Measurements from ENCODE around the gene OPN3. TPM values are rescaled to one million over a fixed set of nuclear protein-coding genes. Genes with fewer than 3 reads are reported as not detected.
A peak's percentile ranks its signal among the peaks of the same experiment; 100 is the strongest.

OPN3 gene
- total RNA-seq, 1 donor from 2014 or later: 25.6 TPM

DNA sequence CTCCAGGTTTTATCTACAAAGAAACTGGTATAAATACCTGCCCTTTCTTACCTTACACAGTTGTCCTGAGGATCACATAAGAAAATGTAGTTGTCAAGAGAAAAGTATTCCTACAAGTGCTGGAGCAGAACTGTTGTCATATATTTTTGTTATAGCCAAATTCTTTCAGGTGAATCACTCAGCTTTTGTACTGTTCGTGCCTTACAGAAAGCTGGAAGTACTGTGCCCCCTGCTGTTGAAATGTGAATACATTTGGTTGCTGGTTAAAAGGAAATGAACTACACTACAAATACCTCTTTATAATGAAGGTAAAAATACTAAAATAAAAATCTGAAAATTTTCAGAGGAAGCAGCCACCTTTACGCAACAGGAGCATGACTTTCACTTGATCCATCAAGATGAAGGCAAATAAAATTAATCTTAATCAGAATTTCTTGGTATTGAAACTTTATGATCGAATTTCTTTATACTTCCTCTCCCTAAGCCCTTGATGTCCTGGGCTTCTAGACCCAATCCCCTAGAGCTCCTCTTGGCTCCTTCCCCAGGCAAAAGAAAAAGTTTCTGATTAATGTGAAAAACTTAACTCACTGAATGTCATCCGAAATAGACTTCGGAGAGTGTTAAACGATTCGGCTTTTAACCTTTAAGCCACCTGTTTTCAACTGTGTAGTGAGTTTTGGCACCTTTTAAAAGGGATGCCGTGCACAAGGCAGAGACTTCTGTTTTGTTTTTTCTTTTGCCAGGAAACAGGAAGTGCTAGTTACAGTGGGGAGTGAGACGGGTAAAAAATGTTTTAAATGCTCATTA lies 12.5 kb downstream of the OPN3 start:
- Mint-ChIP-seq H3K4me1 (ENCODE audit: unreplicated experiment) (peaks cover 4% of the 10 kb centered on the region), H3K27ac (no peak overlapping the region), H3K27me3 (no peaks in the 10 kb centered on the region), H3K9me3 (peaks cover 5% of the 10 kb centered on the region), H3K36me3 (peaks cover 6% of the 10 kb centered on the region), H3K4me3 (no peak overlapping the region)
- TF ChIP-seq, protein P1, sequence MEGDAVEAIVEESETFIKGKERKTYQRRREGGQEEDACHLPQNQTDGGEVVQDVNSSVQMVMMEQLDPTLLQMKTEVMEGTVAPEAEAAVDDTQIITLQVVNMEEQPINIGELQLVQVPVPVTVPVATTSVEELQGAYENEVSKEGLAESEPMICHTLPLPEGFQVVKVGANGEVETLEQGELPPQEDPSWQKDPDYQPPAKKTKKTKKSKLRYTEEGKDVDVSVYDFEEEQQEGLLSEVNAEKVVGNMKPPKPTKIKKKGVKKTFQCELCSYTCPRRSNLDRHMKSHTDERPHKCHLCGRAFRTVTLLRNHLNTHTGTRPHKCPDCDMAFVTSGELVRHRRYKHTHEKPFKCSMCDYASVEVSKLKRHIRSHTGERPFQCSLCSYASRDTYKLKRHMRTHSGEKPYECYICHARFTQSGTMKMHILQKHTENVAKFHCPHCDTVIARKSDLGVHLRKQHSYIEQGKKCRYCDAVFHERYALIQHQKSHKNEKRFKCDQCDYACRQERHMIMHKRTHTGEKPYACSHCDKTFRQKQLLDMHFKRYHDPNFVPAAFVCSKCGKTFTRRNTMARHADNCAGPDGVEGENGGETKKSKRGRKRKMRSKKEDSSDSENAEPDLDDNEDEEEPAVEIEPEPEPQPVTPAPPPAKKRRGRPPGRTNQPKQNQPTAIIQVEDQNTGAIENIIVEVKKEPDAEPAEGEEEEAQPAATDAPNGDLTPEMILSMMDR (conservative IDR thresholded peaks at IDR 0.05): peak; percentile 67
- DNase-seq (ENCODE audit: extremely low spot score, unreplicated experiment): no peak

DNA sequence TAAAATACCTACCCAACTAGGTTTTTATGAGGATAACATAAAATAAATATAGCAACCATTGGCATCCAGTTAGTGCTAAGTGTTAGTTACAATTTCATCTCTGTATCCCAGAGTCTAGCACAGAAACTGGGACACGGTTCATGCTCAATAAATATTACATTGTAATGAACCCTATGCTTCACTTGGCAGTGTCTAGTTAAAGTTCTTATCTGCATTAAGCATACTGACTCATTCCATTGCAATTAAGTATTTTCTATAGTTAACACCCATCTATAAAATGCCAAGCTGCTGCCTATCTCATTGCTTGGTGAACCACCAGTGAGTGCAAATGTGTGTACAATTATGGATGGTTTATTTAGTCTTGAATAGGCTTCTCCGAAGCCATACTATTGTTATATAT lies 15.2 kb downstream of the OPN3 start:
- H3K27me3 Mint-ChIP-seq: no peaks in the 10 kb centered on the region
- H3K36me3 Mint-ChIP-seq: peaks cover 6% of the 10 kb centered on the region
- DNase-seq (ENCODE audit: extremely low spot score, unreplicated experiment): no peak
- TF ChIP-seq, protein P1 (conservative IDR thresholded peaks at IDR 0.05): no peak
- no peak overlapping the region for H3K27ac Mint-ChIP-seq
- H3K4me3 Mint-ChIP-seq: no peak overlapping the region
- H3K4me1 Mint-ChIP-seq (ENCODE audit: unreplicated experiment): no peaks in the 10 kb centered on the region
- H3K9me3 Mint-ChIP-seq: no peaks in the 10 kb centered on the region

DNA sequence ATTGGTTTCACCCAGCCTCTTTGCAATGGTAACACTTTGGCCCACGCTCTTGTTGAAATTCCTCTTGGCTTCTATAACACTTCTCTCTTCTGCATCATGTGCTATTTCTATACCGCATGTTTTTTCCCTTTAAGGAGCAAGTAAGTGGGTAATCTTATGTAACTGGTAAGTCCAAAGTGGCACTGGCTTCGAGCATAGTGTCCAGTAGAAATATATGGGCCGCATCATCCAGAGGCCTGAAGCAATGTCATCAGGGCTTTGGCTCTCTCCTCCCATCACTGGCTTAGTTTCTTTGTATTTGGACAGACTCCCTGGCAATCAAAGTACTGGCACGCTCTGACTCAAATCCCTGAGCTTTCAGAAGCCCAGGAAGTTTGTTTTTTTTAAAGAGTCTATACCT lies 17.5 kb downstream of the OPN3 start:
- TF ChIP-seq, protein P1 (conservative IDR thresholded peaks at IDR 0.05): no peak

DNA sequence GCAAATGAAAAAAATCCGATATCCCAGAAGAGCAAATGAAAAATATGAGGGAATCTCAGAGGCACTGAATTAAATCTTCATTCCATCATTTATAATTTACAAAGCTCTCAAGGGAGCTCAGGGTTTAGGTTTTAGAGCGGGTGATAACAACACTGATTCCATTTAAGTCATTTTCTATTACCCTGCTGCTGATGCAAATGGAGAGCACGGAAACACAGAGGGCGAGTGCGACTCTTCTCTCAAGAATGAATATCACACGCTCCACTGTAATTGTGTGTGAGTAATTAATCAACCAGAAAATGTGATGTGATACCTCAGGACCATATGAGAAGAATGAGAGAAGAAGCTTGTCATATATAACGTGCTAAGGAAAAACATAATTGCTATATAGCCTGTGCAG lies 22.7 kb downstream of the OPN3 start:
- H3K27me3 Mint-ChIP-seq: no peaks in the 10 kb centered on the region
- no peak for DNase-seq (ENCODE audit: extremely low spot score, unreplicated experiment)
- no peak overlapping the region for H3K4me3 Mint-ChIP-seq
- H3K4me1 Mint-ChIP-seq (ENCODE audit: unreplicated experiment): peaks cover 5% of the 10 kb centered on the region
- TF ChIP-seq, protein P1 (conservative IDR thresholded peaks at IDR 0.05): no peak
- H3K36me3 Mint-ChIP-seq: peaks cover 9% of the 10 kb centered on the region
- H3K27ac Mint-ChIP-seq: no peak overlapping the region
- H3K9me3 Mint-ChIP-seq: no peaks in the 10 kb centered on the region

More for the DNA sequence above, 17.5 kb downstream of the OPN3 start:
- peaks cover 6% of the 10 kb centered on the region for H3K36me3 Mint-ChIP-seq
- no peak for DNase-seq (ENCODE audit: extremely low spot score, unreplicated experiment)
- no peaks in the 10 kb centered on the region for H3K27me3 Mint-ChIP-seq
- no peak overlapping the region for H3K27ac Mint-ChIP-seq
- no peak overlapping the region for H3K4me3 Mint-ChIP-seq
- no peaks in the 10 kb centered on the region for H3K9me3 Mint-ChIP-seq
- no peaks in the 10 kb centered on the region for H3K4me1 Mint-ChIP-seq (ENCODE audit: unreplicated experiment)

DNA sequence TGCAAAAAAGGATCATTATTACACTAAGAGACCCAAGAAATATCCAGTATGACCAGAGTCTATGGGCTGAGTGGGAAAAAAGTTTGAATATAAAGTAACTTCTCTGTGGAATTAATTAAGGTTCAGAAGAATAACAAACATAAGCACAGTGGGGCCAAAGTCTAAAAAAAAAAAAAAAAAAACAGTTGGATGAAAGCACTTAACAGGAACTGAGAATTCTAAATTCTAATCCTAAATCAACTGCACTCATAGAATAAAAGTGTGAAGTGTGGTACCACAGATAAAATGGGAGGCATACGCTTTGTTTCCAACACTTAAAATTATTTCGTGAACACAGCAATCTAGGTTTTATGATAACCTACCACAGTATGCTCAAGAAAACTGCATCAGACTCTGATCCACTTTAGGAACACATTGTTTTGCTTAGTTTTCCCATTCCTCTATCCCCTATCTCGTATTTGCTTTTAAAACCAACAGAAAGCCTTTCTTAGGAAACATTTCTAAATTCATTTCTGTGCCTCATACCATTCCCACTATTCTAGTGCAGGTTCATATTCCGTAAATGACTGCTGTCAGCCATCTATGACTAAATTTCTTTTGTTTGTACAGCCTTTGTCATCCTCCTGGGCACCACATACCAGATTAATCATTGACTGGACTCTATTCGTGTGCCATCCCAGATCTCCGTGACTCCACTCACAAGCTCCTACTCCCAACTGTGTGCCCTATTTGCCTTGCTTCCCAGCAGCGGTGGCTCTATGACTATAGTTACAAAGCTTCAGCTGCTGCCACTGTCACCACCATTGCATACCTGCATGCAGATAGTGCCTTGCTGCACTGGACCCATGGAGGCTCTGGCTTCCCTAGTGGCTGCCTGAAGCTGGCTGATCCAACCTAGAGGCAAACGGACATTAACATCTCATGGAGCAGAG lies 24.9 kb downstream of the OPN3 start:
- TF ChIP-seq, protein P1 (conservative IDR thresholded peaks at IDR 0.05): no peak
- H3K36me3 Mint-ChIP-seq: peaks cover 3% of the 10 kb centered on the region
- peaks cover 5% of the 10 kb centered on the region for H3K4me1 Mint-ChIP-seq (ENCODE audit: unreplicated experiment)
- H3K9me3 Mint-ChIP-seq: no peaks in the 10 kb centered on the region
- H3K27me3 Mint-ChIP-seq: no peaks in the 10 kb centered on the region
- H3K27ac Mint-ChIP-seq: no peak overlapping the region
- DNase-seq (ENCODE audit: extremely low spot score, unreplicated experiment): no peak
- peak overlapping the region; percentile 38 for H3K4me3 Mint-ChIP-seq
